HepG2 (cell line): Measurements from ENCODE around the gene THRAP3.

Experiments used
- CBFB ChIP-seq: sonication (generic); formaldehyde crosslinking; IDR thresholded peaks from 2 replicates; pipeline ENCODE4 v1.4.0; 2020; ENCODE audit warnings: missing genetic modification reagents
- CREB1 ChIP-seq, 2 experiments: fragments of 450-650 bp in 1 of 2; IDR thresholded peaks; 2 replicates each; pipeline ENCODE4 v1.6.1; 2016 to 2017; ENCODE audit warnings: control low read depth in 1 of 2, mild to moderate bottlenecking in 1 of 2, missing compliant biosample characterization in 1 of 2, missing genetic modification characterization in 1 of 2
- ZNF556 ChIP-seq: sonication (generic); formaldehyde crosslinking; IDR thresholded peaks from 2 replicates; pipeline ENCODE4 v1.4.0; 2020; ENCODE audit warnings: mild to moderate bottlenecking, missing genetic modification reagents, borderline replicate concordance
- ZNF780A ChIP-seq: sonication (generic); formaldehyde crosslinking; IDR thresholded peaks from 2 replicates; pipeline ENCODE4 v1.8.0; 2022; ENCODE audit warnings: mild to moderate bottlenecking, missing genetic modification reagents, moderate library complexity

DNA sequence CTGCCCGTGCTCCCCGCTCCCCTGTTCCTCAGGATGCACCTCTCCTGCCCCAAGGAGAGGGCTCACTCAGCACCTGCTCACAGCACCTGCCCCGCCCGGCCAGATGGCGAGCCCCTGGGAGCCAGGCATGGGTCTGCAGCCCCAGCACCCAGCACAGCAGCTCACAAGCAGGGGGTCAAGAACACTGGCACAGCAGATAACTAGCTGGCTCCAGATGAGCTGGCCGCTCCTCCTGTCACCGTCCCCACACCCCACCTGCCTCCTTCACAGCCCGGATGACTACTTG is 120.1 kb downstream of the THRAP3 start:
- TF ChIP-seq ZNF556 (CRISPR knock-in tag) (no peak), CREB1 (IDR thresholded peaks at IDR 0.05) (no peak), CREB1 (CRISPR knock-in tag; IDR thresholded peaks at IDR 0.05) (no peak), ZNF780A (CRISPR knock-in tag) (no peak), CBFB (CRISPR knock-in tag) (no peak)
